K562 (cell line): Measurements from ENCODE around the gene DSG3. TPM values are rescaled to one million over a fixed set of nuclear protein-coding genes. Genes with fewer than 3 reads are reported as not detected.

ENCODE experiments used
- ATAC-seq: fragments of 200-7000 bp; cut with Tn5 transposase; 3 replicates; pipeline ENCODE4 v1.9.1; 2020; ENCODE audit warnings: moderate library complexity
- BruUV-seq: library from RNA; stranded (reverse); fragments of 400-500 nt; replicated peaks from 2 replicates; lab custom pipeline; 2021; lab: Mats Ljungman, UMichigan
- CTCF ChIA-PET: fragments of 300-600 bp; formaldehyde crosslinking; extraction: SDS; loops from one replicate; lab custom pipeline; 2021; ENCODE audit warnings: low intra/inter-chr PET ratio; lab: Yijun Ruan, JAX
- POLR2A ChIA-PET: fragments of 300-600, 350-650 bp; sonication (Branson Sonifier 250); formaldehyde crosslinking; extraction: SDS; loops from one replicate; lab custom pipeline; 2021; ENCODE audit warnings: antibody characterized with exemption, inconsistent platforms; lab: Yijun Ruan, JAX
- DNase-seq, 4 experiments: peaks; one replicate each; pipeline versions ENCODE4 v3.0.0 to v3.0.0-alpha.2; 2011 to 2018; ENCODE audit warnings: low spot score in 3 of 4, mixed read lengths in 3 of 4; ENCODE audit errors: extremely low read depth in 1 of 4
- FAIRE-seq: peaks from 2 replicates; lab custom pipeline; 2011; peaks lifted over from hg19 to GRCh38; lab: Jason Lieb, UNC
- H2AFZ ChIP-seq: 2 replicates; pipeline ENCODE4 v1.6.0; 2011; ENCODE audit warnings: low read depth, low read length, control low read depth, inconsistent platforms
- H3K27ac ChIP-seq: fragments of 200-600 bp; 3 replicates; pipeline ENCODE4 v1.8.0; 2011; ENCODE audit warnings: low read depth, mild to moderate bottlenecking, control low read depth, inconsistent platforms, low read length, moderate library complexity, mixed read lengths; ENCODE audit errors: extremely low read depth
- H3K27me3 ChIP-seq, 2 experiments: fragments of 300-600 bp in 1 of 2; 2 replicates in 1 of 2; 3 replicates in 1 of 2; pipeline versions ENCODE4 v1.6.0 to v1.8.0; 2011; ENCODE audit warnings: inconsistent platforms in 2 of 2, low read length in 2 of 2, mild to moderate bottlenecking in 1 of 2, mixed read lengths in 1 of 2, moderate library complexity in 1 of 2; ENCODE audit not compliant: control insufficient read depth in 2 of 2, insufficient read depth in 2 of 2
- H3K36me3 ChIP-seq: fragments of 300-600 bp; 3 replicates; pipeline ENCODE4 v1.8.0; 2011; ENCODE audit warnings: mild to moderate bottlenecking, low read length, inconsistent platforms; ENCODE audit not compliant: control insufficient read depth, insufficient read depth
- H3K4me1 ChIP-seq, 2 experiments: fragments of 200-600 bp in 1 of 2; replicated peaks in 1 of 2; 2 replicates in 1 of 2; 3 replicates in 1 of 2; pipeline versions ENCODE4 v1.5.1 to v1.8.0; 2011; ENCODE audit warnings: inconsistent platforms in 2 of 2, low read length in 2 of 2, mild to moderate bottlenecking in 1 of 2, mixed read lengths in 1 of 2, moderate library complexity in 1 of 2; ENCODE audit not compliant: control insufficient read depth in 2 of 2, insufficient read depth in 2 of 2
- H3K4me2 ChIP-seq: 2 replicates; pipeline ENCODE4 v1.6.1; 2011; ENCODE audit warnings: low read length, control low read depth, inconsistent platforms, mixed read lengths; ENCODE audit not compliant: insufficient read depth
- H3K4me3 ChIP-seq: fragments of 200-600 bp; sonication (generic), shearing (Covaris generic); 2 replicates; pipeline ENCODE4 v1.5.1; 2016; ENCODE audit warnings: control low read depth, inconsistent platforms
- H3K79me2 ChIP-seq: fragments of 200-600 bp; 3 replicates; pipeline ENCODE4 v1.8.0; 2011; ENCODE audit warnings: low read length, inconsistent platforms; ENCODE audit not compliant: control insufficient read depth, insufficient read depth
- H3K9ac ChIP-seq, 2 experiments: 2 replicates each; pipeline versions ENCODE4 v1.6.0 to v1.6.1; 2011; ENCODE audit warnings: low read depth in 2 of 2, low read length in 2 of 2, control low read depth in 1 of 2, inconsistent platforms in 1 of 2, mild to moderate bottlenecking in 1 of 2, mixed read lengths in 1 of 2; ENCODE audit not compliant: insufficient read depth in 1 of 2
- H3K9me1 ChIP-seq: one replicate; pipeline ENCODE4 v1.6.0; 2011; ENCODE audit warnings: inconsistent platforms, mild to moderate bottlenecking, low read length, moderate library complexity; ENCODE audit not compliant: control insufficient read depth, insufficient read depth
- H3K9me3 ChIP-seq: replicated peaks from 2 replicates; pipeline ENCODE4 v1.5.1; 2011; ENCODE audit warnings: low read depth, low read length, inconsistent platforms; ENCODE audit not compliant: control insufficient read depth, insufficient read depth
- H4K20me1 ChIP-seq: replicated peaks from 2 replicates; pipeline ENCODE4 v1.6.1; 2011; ENCODE audit warnings: low read length, inconsistent platforms, mixed read lengths; ENCODE audit not compliant: control insufficient read depth, insufficient read depth
- BRD9 ChIP-seq: fragments of 450-650 bp; IDR thresholded peaks from 2 replicates; pipeline ENCODE4 v1.6.1; 2018; ENCODE audit warnings: low read depth; ENCODE audit not compliant: partially characterized antibody
- CEBPZ ChIP-seq: fragments of 150-350 bp; IDR thresholded peaks from 2 replicates; pipeline ENCODE4 v1.6.1; 2014; ENCODE audit warnings: low read depth, mild to moderate bottlenecking, low read length, borderline replicate concordance
- CTCF ChIP-seq, 3 experiments: IDR thresholded peaks in 2 of 3; conservative IDR thresholded peaks in 1 of 3; 2 replicates each; pipeline ENCODE4 v1.5.1; 2011 to 2012; ENCODE audit warnings: low read length in 3 of 3, mild to moderate bottlenecking in 3 of 3, control low read depth in 2 of 3, improper control_type of control experiment in 1 of 3, inconsistent platforms in 1 of 3, low read depth in 1 of 3, mixed read lengths in 1 of 3, moderate library complexity in 1 of 3; ENCODE audit not compliant: insufficient read depth in 2 of 3
- IRF1 ChIP-seq: sonication (generic); formaldehyde crosslinking; IDR thresholded peaks from 2 replicates; pipeline ENCODE4 v1.8.0; 2022; ENCODE audit warnings: missing genetic modification reagents, mild to moderate bottlenecking, borderline replicate concordance
- MBD2 ChIP-seq: sonication (generic); IDR thresholded peaks from 2 replicates; pipeline ENCODE4 v1.6.1; 2016; ENCODE audit warnings: low read depth, borderline replicate concordance
- NR2F6 ChIP-seq: fragments of 450-650 bp; formaldehyde crosslinking; IDR thresholded peaks from 2 replicates; pipeline ENCODE4 v1.4.0; 2020; ENCODE audit warnings: mild to moderate bottlenecking
- RAD21 ChIP-seq, 2 experiments: fragments of 250-450 bp in 1 of 2; fragments of 450-650 bp in 1 of 2; sonication (Bioruptor Pico) in 1 of 2; formaldehyde crosslinking in 1 of 2; IDR thresholded peaks in 1 of 2; conservative IDR thresholded peaks in 1 of 2; 2 replicates each; pipeline versions ENCODE4 v1.4.0 to v1.8.0; 2020 to 2022; ENCODE audit warnings: mild to moderate bottlenecking in 2 of 2, moderate library complexity in 1 of 2
- RBM22 ChIP-seq: fragments of 200-400 bp; formaldehyde crosslinking; IDR thresholded peaks from 2 replicates; pipeline ENCODE4 v1.6.1; 2018; ENCODE audit warnings: low read length, low read depth; ENCODE audit not compliant: poor library complexity, severe bottlenecking
- SAFB2 ChIP-seq: fragments of 200-400 bp; formaldehyde crosslinking; IDR thresholded peaks from 2 replicates; pipeline ENCODE4 v1.6.1; 2018; ENCODE audit warnings: borderline replicate concordance, low read length, low read depth, moderate library complexity; ENCODE audit not compliant: severe bottlenecking
- TCFL5 ChIP-seq: fragments of 250-450 bp; sonication (Bioruptor Pico); conservative IDR thresholded peaks from 2 replicates; pipeline ENCODE4 v1.6.1; 2021; ENCODE audit warnings: mild to moderate bottlenecking, moderate library complexity, matching md5 sums
- YBX1 ChIP-seq: fragments of 450-650 bp; IDR thresholded peaks from 2 replicates; pipeline ENCODE4 v1.7.1; 2016; ENCODE audit warnings: mild to moderate bottlenecking
- ZKSCAN3 ChIP-seq: fragments of 250-450 bp; sonication (Bioruptor Pico); IDR thresholded peaks from 2 replicates; pipeline ENCODE4 v1.4.0; 2020
- WGBS: fragments of 100-300 bp; shearing (Covaris generic); methylation state at CpG from one replicate; pipeline ENCODE4 v1.1.6; 2016; ENCODE audit warnings: low coverage, mixed read lengths; ENCODE audit not compliant: insufficient coverage; ENCODE audit errors: missing lambda C conversion rate; 5-methylcytosine and 5-hydroxymethylcytosine counted together
- in situ Hi-C: fragments of 300-500 bp; cut with MboI; formaldehyde crosslinking; loops from 4 replicates; pipeline ENCODE4 v1.15.0; 2018; ENCODE audit warnings: inconsistent platforms, mixed read lengths
- intact Hi-C: fragments of 100-400 bp; cut with micrococcal nuclease; formaldehyde crosslinking; loops from 2 replicates; pipeline ENCODE4 v1.14.2; 2022
- polyA plus RNA-seq, 8 experiments: library from polyadenylated mRNA; depleted of rRNA in 4 of 8; stranded (reverse) in 5 of 8; unstranded in 3 of 8; fragments of >200 nt; fragmentation: Nextera tagmentation in 2 of 8; fragmentation: Illumina TruSeq in 1 of 8; extraction: Ambion mirVana in 2 of 8; extraction: Trizol in 1 of 8; gene quantifications; 2 replicates each; pipeline versions ENCODE4 v1.2.1 to v1.2.3, GENCODE V29; 2011 to 2014; ENCODE audit warnings: inconsistent platforms in 1 of 8, missing spikeins in 1 of 8
- total RNA-seq, 7 experiments: library from RNA; depleted of rRNA in 6 of 7; stranded (reverse); fragments of >200 nt in 6 of 7; fragmentation: Illumina TruSeq in 2 of 7; extraction: Trizol in 2 of 7; gene quantifications; 2 replicates each; pipeline versions ENCODE4 v1.2.1 to v1.2.3, GENCODE V29; 2011 to 2021; ENCODE audit warnings: low replicate concordance in 1 of 7
- TF ChIP-seq, protein P1 (sequence below): fragments of 450-650 bp; conservative IDR thresholded peaks from 2 replicates; pipeline ENCODE4 v1.6.1; 2016; ENCODE audit warnings: missing genetic modification characterization, low read depth, mild to moderate bottlenecking, missing compliant biosample characterization, moderate library complexity

Gene DSG3
- total and polyA plus RNA-seq, 9 of the 15 experiments (the other 6 are each of a cell fraction or from before 2014, with no cell fraction given) = 0.04 to 0.18 (median 0.07) TPM; not detected in 1

DNA sequence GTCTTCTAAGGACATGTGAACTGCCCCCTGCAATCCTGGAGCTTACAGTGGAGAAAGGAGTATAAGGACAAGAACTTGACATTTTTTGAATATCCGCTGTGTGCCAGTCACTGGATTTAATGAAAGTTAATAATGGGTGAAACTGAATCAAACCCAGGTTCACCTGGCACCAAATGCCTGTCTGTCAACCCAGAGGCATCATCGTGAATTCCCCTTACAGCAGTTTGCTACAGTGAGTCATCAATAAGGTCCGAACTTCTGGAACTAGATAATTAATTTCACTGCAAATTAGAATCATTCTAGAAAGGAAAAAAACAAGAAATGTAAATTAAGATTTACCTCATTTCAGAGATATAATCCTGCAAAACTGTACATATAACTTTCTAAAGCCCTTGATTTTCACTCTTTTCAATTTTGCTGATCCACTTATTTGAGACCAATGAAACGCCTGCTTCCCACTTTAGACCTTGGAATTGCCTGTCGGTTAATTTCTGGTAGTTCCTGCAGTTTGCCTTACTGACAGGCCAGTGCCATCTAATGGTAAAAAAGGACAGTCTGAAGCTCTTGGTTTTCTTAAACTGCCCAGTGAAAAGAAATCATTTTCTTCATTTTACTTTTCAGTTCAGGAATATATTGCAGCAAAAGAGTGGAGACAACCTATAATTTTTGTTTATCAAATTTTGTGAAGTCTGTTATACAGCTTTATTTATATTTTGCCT, 58.6 kb downstream of the DSG3 start:
- 0 out of 2 replicates have a peak, but pooled peaks cover 2% of the 10 kb centered on the region for H3K9me3 ChIP-seq
- BruUV-seq = no TSS peak
- TF ChIP-seq IRF1 (no peak), RAD21 (CRISPR knock-in tag; conservative IDR thresholded peaks at IDR 0.05 in 1 of 2, IDR thresholded peaks at IDR 0.05 in 1 of 2) (peak in 1 of 2 experiments; percentile 38; a peak in 2 of 4 replicates), YBX1 (no peak), NR2F6 (CRISPR knock-in tag) (no peak), SAFB2 (no peak), MBD2 (no peak), TCFL5 (CRISPR knock-in tag) (no peak), CTCF (IDR thresholded peaks at IDR 0.05 in 2 of 3, conservative IDR thresholded peaks at IDR 0.05 in 1 of 3; ENCODE audit: insufficient read depth in 2 of 3, low read depth in 1 of 3, low read length in 3 of 3) (peak in 2 of 3 experiments; percentile 17 to 31; a peak in 2 of 6 replicates), CEBPZ (no peak), BRD9 (no peak), ZKSCAN3 (CRISPR knock-in tag) (no peak), RBM22 (no peak)
- TF ChIP-seq, protein P1, sequence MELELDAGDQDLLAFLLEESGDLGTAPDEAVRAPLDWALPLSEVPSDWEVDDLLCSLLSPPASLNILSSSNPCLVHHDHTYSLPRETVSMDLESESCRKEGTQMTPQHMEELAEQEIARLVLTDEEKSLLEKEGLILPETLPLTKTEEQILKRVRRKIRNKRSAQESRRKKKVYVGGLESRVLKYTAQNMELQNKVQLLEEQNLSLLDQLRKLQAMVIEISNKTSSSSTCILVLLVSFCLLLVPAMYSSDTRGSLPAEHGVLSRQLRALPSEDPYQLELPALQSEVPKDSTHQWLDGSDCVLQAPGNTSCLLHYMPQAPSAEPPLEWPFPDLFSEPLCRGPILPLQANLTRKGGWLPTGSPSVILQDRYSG = no peak
- TF ChIP-seq, all 486 proteins: peak for 2
- H2AFZ ChIP-seq = no peak overlapping the region
- 79% methylated on average over 5 of the region's 5 CpGs for WGBS
- DNase-seq (no peak), FAIRE-seq (peak; percentile 35), ATAC-seq (no peak)
- POLR2A ChIA-PET = interaction anchor here (1.0 to 1.1 kb wide), 2 partner anchors 11 to 420 kb away, joined by 3 read pairs; no protein-coding TSS in a partner anchor
- peaks cover 0 to 18% of the 10 kb centered on the region in 2 experiments; a peak in 4 of 5 replicates for H3K4me1 ChIP-seq
- H3K4me2 ChIP-seq = no peak overlapping the region
- intact Hi-C loops = loop anchor here (5.0 kb wide), 1 partner anchor 84 kb away; no protein-coding TSS in a partner anchor
- no peak overlapping the region for H3K4me3 ChIP-seq
- peaks cover 70% of the 10 kb centered on the region for H3K79me2 ChIP-seq
- no peak overlapping the region for H3K27ac ChIP-seq
- H4K20me1 ChIP-seq = peaks cover 4% of the 10 kb centered on the region; the same call in 1 of the 2 replicates
- H3K9me1 ChIP-seq = no peaks in the 10 kb centered on the region
- H3K9ac ChIP-seq = no peak overlapping the region
- peaks cover 6% of the 10 kb centered on the region; the same call in 2 of the 3 replicates for H3K36me3 ChIP-seq
- CTCF ChIA-PET = no interaction called here
- no peaks in the 10 kb centered on the region for H3K27me3 ChIP-seq
- in situ Hi-C loops = no loop called here
